ENCODE measurements around the gene NDUFA12.

DNA sequence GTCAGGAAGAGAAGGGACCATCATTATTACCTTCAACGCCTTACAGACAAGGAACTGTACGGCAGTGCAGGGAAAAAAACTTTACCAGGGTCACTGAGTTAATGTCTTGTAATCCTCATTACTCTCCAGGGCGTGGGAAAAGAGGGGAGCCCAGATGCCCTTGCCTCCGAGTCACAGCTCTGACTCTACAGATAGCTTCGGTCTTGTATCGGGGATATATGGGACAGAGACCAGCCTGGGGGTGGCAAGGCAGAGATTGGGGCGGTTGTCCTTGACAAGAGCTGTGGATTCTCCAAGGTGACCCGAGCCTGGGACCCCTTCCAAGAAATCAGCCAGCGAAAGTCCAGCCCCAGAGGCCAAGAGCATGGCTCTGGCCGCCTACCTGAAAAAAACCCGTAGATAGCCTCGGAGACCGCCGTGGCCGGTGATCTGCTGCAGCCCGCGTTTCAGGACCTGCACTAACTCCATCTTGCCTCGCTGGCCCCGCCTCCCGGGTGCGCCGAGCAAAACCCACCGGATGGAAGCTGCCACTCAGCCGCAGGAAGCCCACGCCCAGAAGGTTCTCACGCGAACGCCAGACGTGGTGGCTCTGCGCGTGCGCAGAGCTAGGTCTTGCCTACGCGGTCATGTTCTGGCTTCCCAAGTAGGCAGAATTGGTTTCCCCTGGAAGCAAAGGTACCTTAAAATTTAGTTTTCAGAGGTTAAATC lies at the start of gene NDUFA12:
- peak in 1 of 2 donors; percentile 73 for TF ChIP-seq POLR2A (IDR thresholded peaks at IDR 0.05)
- TF ChIP-seq, protein P1, sequence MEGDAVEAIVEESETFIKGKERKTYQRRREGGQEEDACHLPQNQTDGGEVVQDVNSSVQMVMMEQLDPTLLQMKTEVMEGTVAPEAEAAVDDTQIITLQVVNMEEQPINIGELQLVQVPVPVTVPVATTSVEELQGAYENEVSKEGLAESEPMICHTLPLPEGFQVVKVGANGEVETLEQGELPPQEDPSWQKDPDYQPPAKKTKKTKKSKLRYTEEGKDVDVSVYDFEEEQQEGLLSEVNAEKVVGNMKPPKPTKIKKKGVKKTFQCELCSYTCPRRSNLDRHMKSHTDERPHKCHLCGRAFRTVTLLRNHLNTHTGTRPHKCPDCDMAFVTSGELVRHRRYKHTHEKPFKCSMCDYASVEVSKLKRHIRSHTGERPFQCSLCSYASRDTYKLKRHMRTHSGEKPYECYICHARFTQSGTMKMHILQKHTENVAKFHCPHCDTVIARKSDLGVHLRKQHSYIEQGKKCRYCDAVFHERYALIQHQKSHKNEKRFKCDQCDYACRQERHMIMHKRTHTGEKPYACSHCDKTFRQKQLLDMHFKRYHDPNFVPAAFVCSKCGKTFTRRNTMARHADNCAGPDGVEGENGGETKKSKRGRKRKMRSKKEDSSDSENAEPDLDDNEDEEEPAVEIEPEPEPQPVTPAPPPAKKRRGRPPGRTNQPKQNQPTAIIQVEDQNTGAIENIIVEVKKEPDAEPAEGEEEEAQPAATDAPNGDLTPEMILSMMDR (IDR thresholded peaks at IDR 0.05), result no peak

Measured in adrenal gland (tissue), 5 donors.